SU-DHL-6 (cell line): ENCODE results near the gene SUPT4H1.

Experiments
- H2AFZ ChIP-seq: fragments of 200-600 bp; sonication (generic); 2 replicates; pipeline ENCODE4 v1.6.1; 2014; ENCODE audit warnings: low read depth, mild to moderate bottlenecking, moderate library complexity, mixed read lengths, antibody characterized with exemption, low read length; ENCODE audit not compliant: severe bottlenecking
- H3F3A ChIP-seq: fragments of 200-600 bp; shearing (Covaris generic); 2 replicates; pipeline ENCODE4 v1.6.0; 2016; ENCODE audit warnings: antibody characterized with exemption, mild to moderate bottlenecking; ENCODE audit not compliant: insufficient read depth
- H3K27ac ChIP-seq: fragments of 200-600 bp; sonication (generic); 2 replicates; pipeline ENCODE4 v1.5.1; 2016; ENCODE audit warnings: low read depth, mild to moderate bottlenecking, low read length, moderate library complexity, mixed read lengths
- H3K27me3 ChIP-seq: fragments of 200-600 bp; sonication (generic), shearing (Covaris generic); 2 replicates; pipeline ENCODE4 v1.6.0; 2014; ENCODE audit warnings: mild to moderate bottlenecking, low read length
- H3K36me3 ChIP-seq: fragments of 200-600 bp; sonication (generic); 2 replicates; pipeline ENCODE4 v1.6.1; 2014; ENCODE audit warnings: mild to moderate bottlenecking, low read length, mixed read lengths
- H3K4me2 ChIP-seq: fragments of 300-600, 200-600 bp; shearing (Covaris generic), sonication (generic); 2 replicates; pipeline ENCODE4 v1.6.0; 2014; ENCODE audit warnings: low read length, low read depth, mild to moderate bottlenecking; ENCODE audit not compliant: poor library complexity, severe bottlenecking
- H3K4me3 ChIP-seq: fragments of 200-600 bp; sonication (generic); 2 replicates; pipeline ENCODE4 v1.5.1; 2014; ENCODE audit warnings: antibody characterized with exemption, low read length, mild to moderate bottlenecking, mixed read lengths; ENCODE audit not compliant: insufficient read depth, poor library complexity, severe bottlenecking
- H3K79me2 ChIP-seq: fragments of 200-600 bp; sonication (generic); 2 replicates; pipeline ENCODE4 v1.6.1; 2014; ENCODE audit warnings: mild to moderate bottlenecking, low read length, moderate library complexity; ENCODE audit not compliant: insufficient read depth
- H3K9ac ChIP-seq: fragments of 200-600 bp; sonication (generic); 2 replicates; pipeline ENCODE4 v1.7.0; 2014; ENCODE audit warnings: mild to moderate bottlenecking, low read length
- H3K9me2 ChIP-seq: fragments of 200-600 bp; sonication (generic); replicated peaks from 2 replicates; pipeline ENCODE4 v1.6.1; 2014; ENCODE audit warnings: low read length; ENCODE audit not compliant: insufficient read depth
- H3K9me3 ChIP-seq: fragments of 200-600 bp; sonication (generic); 2 replicates; pipeline ENCODE4 v1.6.1; 2014; ENCODE audit warnings: low read length, mixed read lengths; ENCODE audit not compliant: insufficient read depth
- H4K20me1 ChIP-seq: fragments of 200-600 bp; sonication (generic); 2 replicates; pipeline ENCODE4 v1.6.1; 2014; ENCODE audit warnings: low read depth, mild to moderate bottlenecking, antibody characterized with exemption, low read length, moderate library complexity, mixed read lengths
- EZH2phosphoT487 ChIP-seq: fragments of 200-600 bp; sonication (generic), shearing (Covaris generic); conservative IDR thresholded peaks from 2 replicates; pipeline ENCODE4 v1.6.1; 2018; ENCODE audit warnings: mild to moderate bottlenecking, antibody characterized with exemption, low read length, moderate library complexity, mixed read lengths
- TF ChIP-seq, protein P1 (sequence below): fragments of 200-600 bp; sonication (generic); IDR thresholded peaks from one replicate; pipeline ENCODE4 v1.5.1; 2017; ENCODE audit warnings: antibody characterized with exemption, mild to moderate bottlenecking, low read length, moderate library complexity; ENCODE audit not compliant: insufficient read depth, poor library complexity, severe bottlenecking

SUPT4H1 gene

DNA sequence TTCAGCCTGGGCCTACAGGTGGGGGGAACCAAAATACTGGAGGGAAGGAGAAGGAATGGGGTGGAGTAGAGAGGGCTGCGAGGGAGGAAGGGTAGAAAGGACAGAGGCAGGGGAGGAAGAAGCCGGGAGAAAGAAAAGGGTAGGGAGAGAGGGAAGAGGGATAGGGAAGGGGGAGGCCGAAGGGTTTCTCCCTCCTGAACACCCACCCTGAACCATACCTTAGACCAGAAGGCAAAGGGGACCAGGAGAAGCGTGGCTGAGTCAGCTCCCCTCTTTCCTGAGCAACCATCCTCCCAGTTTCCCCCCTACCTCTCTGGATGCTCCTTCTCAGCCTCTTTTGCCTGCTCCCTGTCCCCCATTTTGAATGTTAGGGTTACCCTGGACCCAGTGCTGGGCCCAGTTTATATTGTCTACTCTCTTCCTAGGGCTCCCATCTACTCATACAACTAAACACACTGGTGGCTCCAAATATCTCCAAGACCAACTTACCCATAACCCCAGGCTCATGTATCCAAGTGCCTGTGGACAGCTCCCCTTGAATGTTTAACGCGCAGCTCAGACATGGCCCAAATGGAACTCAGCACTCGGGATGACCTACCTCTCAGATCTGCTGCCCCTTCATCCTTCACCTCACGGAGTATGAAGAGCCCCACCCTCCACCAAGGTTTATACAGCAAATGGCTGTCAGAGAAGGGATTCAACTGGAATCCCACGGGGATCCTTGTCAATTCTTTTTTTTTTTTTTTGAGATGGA lies 31.3 kb downstream of the SUPT4H1 start:
- H2AFZ ChIP-seq: no peak overlapping the region
- no peaks in the 10 kb centered on the region for H3K36me3 ChIP-seq
- no peak overlapping the region for H3K9ac ChIP-seq

DNA sequence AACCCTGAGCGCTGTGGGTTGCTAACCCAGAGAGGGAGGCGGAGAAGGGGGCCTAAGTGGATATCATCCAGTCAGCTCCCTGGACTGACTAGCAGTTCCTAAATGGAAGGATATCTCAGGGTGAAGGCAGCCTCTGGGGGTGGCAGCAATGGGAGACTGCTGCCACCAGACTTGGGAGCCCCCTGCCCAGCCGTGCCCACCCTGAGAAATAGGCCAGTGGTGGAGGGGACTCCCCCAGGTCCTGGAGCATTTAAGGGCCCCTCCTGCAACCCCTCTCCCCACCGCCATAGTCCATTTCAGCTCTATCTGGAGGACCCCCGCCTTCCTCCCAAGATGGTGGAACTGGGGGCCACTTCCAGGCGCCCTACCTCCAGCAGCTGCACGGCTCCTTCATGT lies 31.8 kb downstream of the SUPT4H1 start:
- Histone ChIP-seq H2AFZ (no peak overlapping the region), H3K9me2 (no peaks in the 10 kb centered on the region), H3K9ac (no peak overlapping the region), H3K79me2 (no peaks in the 10 kb centered on the region), H4K20me1 (no peaks in the 10 kb centered on the region), H3K4me2 (no peak overlapping the region), H3K9me3 (no peaks in the 10 kb centered on the region), H3K27ac (no peak overlapping the region), H3F3A (no peaks in the 10 kb centered on the region), H3K36me3 (no peaks in the 10 kb centered on the region), H3K4me3 (no peak overlapping the region), H3K27me3 (no peaks in the 10 kb centered on the region)
- TF ChIP-seq, protein P1, sequence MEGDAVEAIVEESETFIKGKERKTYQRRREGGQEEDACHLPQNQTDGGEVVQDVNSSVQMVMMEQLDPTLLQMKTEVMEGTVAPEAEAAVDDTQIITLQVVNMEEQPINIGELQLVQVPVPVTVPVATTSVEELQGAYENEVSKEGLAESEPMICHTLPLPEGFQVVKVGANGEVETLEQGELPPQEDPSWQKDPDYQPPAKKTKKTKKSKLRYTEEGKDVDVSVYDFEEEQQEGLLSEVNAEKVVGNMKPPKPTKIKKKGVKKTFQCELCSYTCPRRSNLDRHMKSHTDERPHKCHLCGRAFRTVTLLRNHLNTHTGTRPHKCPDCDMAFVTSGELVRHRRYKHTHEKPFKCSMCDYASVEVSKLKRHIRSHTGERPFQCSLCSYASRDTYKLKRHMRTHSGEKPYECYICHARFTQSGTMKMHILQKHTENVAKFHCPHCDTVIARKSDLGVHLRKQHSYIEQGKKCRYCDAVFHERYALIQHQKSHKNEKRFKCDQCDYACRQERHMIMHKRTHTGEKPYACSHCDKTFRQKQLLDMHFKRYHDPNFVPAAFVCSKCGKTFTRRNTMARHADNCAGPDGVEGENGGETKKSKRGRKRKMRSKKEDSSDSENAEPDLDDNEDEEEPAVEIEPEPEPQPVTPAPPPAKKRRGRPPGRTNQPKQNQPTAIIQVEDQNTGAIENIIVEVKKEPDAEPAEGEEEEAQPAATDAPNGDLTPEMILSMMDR: no peak
- TF ChIP-seq EZH2phosphoT487: no peak

More for the DNA sequence above, 31.3 kb downstream of the SUPT4H1 start:
- Histone ChIP-seq H3F3A (no peaks in the 10 kb centered on the region), H3K9me2 (no peaks in the 10 kb centered on the region), H4K20me1 (no peaks in the 10 kb centered on the region), H3K4me2 (no peak overlapping the region), H3K4me3 (no peak overlapping the region), H3K27me3 (no peaks in the 10 kb centered on the region), H3K9me3 (no peaks in the 10 kb centered on the region), H3K27ac (no peak overlapping the region), H3K79me2 (no peaks in the 10 kb centered on the region)
- TF ChIP-seq, protein P1: no peak
- TF ChIP-seq EZH2phosphoT487: no peak

DNA sequence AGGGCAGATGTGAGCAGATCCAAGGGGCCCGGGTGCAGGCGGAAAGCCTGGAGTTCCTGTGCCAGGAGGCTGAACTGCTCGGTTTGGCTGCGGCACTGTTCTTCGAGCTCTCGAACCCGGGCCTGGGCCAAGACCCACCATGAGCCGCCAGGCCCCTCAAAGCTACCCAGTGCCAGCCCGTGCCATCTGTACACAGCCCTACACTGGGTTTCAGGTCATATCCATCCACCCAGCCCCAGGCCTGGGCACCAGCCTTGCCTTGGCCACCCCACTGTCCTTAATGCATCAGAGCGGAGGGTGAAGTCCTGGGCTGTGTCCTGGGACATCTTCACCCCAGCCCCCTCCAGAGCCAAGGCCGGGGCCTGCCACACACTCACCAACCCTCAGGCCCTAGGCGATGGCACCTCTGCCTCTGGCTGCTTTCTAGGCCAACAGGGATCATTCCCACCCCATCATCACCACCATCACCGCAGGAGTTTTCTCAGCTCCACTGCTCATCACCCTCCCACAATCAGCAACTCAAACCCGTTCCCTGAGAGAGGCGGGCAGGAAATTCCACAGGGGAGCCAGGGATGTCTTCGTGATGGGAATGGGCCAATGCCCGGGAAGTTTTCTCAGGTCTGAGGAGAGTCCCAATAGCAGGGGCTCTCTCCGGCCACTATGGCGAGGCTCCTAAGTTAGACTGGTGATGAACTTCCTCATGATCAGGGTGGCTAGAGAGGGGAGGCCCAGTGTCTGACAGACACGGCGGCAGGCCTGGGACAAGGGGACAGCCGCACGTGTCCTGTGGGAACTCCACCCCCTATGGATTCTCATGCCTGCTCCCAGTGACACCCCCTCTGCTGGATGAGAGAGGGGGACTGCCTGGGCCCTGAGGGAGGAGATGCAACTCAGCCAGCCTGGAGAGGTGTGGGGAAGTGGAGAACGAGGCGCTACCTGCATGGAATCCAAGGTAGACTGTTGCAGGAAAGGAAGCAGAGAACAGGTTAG lies 32.5 kb downstream of the SUPT4H1 start:
- no peak overlapping the region for H3K9ac ChIP-seq
- H3K79me2 ChIP-seq: no peaks in the 10 kb centered on the region
- no peaks in the 10 kb centered on the region for H3K9me3 ChIP-seq
- H3K27ac ChIP-seq: no peak overlapping the region
- H3K27me3 ChIP-seq: no peaks in the 10 kb centered on the region
- no peaks in the 10 kb centered on the region for H3F3A ChIP-seq
- no peak overlapping the region for H3K4me3 ChIP-seq
- no peak for TF ChIP-seq EZH2phosphoT487
- TF ChIP-seq, protein P1: no peak
- no peaks in the 10 kb centered on the region for H4K20me1 ChIP-seq
- H3K36me3 ChIP-seq: no peaks in the 10 kb centered on the region
- no peak overlapping the region for H2AFZ ChIP-seq
- no peaks in the 10 kb centered on the region for H3K9me2 ChIP-seq
- no peak overlapping the region for H3K4me2 ChIP-seq
